Neural progenitor cell (in vitro differentiated cells): ENCODE data around the gene LRRC7.

Experiments used
- EZH2 ChIP-seq: fragments of 200-600 bp; sonication (generic); IDR thresholded peaks from 2 replicates; pipeline ENCODE4 v1.6.1; 2017; ENCODE audit warnings: antibody characterized with exemption, mild to moderate bottlenecking, moderate library complexity
- TF ChIP-seq, protein P1 (sequence below): fragments of 200-600 bp; sonication (generic); IDR thresholded peaks from 2 replicates; pipeline ENCODE4 v1.5.1; 2017; ENCODE audit warnings: antibody characterized with exemption, mild to moderate bottlenecking

DNA sequence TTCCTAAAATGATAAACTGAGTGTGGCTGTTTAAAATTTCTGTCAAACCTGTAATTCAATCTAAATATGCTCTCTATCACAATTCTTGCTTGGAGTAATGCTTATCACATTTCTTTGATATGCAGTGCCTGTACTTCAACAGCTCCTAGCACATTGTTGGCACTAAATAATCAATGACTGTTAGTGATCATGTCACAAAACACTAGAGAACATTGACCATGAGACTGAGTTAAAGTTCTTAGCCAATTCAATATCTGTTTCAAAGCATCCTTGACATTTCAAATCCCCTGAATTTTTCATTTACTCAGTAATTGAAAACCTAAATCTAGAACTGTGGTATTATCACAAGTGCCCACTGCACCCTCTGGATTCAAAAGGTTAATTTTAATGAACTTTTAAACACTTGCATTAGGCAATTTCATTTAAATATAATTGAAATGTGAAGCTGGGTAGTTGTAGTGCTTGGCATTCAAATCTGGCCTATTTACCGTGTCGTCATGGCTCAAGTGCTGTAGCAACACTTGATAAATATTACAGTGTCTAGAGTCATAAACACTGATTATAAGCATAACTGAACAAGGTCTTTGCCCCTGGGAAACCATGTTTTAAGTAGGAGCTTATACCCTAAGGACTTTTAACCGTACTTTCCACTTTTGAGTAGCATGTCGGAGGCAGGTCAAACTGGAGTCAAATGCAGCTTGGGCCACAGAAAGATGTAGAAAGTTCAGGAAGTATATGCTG is 143.6 kb downstream of the LRRC7 start:
- TF ChIP-seq, protein P1, sequence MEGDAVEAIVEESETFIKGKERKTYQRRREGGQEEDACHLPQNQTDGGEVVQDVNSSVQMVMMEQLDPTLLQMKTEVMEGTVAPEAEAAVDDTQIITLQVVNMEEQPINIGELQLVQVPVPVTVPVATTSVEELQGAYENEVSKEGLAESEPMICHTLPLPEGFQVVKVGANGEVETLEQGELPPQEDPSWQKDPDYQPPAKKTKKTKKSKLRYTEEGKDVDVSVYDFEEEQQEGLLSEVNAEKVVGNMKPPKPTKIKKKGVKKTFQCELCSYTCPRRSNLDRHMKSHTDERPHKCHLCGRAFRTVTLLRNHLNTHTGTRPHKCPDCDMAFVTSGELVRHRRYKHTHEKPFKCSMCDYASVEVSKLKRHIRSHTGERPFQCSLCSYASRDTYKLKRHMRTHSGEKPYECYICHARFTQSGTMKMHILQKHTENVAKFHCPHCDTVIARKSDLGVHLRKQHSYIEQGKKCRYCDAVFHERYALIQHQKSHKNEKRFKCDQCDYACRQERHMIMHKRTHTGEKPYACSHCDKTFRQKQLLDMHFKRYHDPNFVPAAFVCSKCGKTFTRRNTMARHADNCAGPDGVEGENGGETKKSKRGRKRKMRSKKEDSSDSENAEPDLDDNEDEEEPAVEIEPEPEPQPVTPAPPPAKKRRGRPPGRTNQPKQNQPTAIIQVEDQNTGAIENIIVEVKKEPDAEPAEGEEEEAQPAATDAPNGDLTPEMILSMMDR, result no peak
- TF ChIP-seq EZH2, result no peak
